MV-4-11 (cell line): ENCODE measurements around the gene GHDC.
A peak's percentile ranks its signal among the peaks of the same experiment; 100 is the strongest.
"Not testable (repeated sequence)": the region's sequence is repeated elsewhere in the genome, so short reads cannot be mapped to it uniquely, and the experiment has no call there.

Source experiments
- DNase-seq: peaks from one replicate; lab custom pipeline; 2025; lab: John Stamatoyannopoulos, UW

Gene GHDC, protein sequence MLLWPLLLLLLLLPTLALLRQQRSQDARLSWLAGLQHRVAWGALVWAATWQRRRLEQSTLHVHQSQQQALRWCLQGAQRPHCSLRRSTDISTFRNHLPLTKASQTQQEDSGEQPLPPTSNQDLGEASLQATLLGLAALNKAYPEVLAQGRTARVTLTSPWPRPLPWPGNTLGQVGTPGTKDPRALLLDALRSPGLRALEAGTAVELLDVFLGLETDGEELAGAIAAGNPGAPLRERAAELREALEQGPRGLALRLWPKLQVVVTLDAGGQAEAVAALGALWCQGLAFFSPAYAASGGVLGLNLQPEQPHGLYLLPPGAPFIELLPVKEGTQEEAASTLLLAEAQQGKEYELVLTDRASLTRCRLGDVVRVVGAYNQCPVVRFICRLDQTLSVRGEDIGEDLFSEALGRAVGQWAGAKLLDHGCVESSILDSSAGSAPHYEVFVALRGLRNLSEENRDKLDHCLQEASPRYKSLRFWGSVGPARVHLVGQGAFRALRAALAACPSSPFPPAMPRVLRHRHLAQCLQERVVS

DNA sequence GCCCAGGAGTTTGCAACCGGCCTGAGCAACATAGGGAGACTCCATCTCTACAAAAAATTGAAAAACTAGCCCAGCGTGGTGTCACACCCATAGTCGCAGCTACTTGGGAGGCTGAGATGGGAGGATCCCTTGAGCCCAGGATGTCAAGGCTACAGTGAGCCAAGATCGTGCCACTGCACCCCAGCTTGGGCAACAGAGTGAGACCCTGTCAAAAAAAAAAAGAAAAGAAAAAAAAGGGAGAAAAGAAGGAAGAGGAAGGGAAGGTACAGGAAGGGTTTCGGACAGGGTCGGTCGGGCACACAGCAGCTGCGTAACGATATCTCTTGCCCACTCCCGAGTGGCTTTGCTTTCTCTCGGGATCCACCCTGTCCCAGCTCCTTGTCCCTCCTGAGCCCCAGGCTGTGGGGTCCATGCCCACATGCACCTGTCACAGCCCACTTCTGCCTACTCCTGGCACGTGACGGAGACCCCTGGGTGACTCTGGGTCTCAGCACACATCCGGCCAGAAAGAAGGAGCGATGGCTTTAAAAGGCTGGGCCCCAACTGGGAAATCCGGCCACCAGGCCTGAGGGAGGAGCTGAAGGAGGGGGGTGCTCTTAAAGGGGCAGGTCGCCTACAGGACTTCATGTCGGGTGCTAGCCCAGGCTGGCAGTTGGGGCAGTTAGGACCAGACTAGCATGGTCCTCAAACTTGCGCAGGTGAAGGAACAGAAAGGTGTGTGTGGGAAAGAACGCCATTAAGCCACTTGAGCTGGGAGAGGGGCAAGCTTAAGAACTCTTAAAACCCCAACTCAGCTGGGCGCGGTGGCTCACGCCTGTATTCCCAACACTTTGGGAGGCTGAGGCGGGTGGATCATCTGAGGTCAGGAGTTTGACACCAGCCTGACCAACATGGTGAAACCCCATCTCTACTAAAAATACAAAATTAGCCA lies at the start of gene GHDC:
GHDC (minus strand) TSS at position 526 of the 931 bp plus-strand sequence. CDS start 913 bp downstream, outside the sequence.
- peak; percentile 84 for DNase-seq

DNA sequence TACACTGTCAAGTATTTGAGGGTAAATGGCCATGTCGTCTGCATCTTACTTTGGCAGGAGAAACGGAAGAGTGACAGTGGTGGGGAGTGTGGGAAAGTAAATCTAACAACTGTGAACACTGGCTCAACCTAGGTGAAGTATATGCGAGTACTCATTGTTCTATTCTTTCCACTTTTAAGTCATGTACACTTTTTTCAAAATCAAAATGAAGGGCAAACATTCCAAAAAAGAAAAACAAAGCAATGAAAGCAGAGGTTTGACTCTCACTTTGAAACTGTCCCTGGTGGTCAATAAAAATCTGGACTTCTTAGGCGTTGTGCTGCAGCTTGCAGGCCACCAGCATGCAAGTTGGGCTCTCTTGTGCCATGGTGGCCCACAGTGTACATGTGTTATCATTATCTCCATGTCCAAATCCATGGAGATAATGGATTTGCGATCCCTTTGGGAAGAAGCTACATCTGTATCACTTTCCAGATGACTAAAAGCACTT lies 49.2 kb upstream of the GHDC start:
- no peak for DNase-seq

- no peak for DNase-seq
Observed at GRCh38 chr17:42241871-42242270, 47.6 kb upstream of the GHDC start.

DNA sequence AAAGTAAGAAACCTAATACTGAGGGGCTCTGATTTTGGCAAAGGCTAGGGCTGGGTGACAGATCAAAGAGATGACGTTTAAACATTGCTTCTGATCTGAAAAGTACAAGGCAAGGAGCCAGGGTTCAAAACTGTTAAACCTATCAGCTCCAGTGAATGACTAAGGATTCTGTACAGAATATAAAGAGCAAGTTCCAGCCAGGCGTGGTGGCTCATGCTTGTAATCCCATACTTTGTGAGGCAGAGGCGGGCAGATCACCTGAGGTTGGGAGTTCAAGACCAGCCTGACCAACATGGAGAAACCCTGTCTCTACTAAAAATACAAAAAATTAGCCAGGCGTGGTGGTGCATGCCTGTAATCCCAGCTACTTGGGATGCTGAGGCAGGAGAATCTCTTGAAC lies 46.6 kb upstream of the GHDC start:
- not testable (repeated sequence) for DNase-seq

DNA sequence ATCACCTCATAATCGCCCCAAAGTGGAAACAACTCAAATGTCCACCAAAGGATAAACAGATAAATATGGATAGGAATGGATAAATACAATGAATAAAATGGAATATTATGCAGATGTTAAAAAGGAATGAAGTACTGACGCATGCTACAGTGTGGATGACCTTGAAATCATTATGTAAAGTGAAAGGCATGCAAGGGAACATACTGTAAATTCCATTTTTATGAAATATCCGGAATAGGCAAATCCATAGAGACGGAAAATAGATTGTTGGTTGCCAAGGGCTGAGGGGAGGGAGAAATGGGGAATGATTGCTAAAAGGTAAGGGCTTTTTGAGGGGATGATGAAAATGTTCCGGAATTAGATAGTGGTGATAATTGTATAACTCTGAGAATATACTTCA lies 45.9 kb upstream of the GHDC start:
- no peak for DNase-seq

GRCh38 chr17:42239576-42239975 lies 45.3 kb upstream of the GHDC start:
- not testable (repeated sequence) for DNase-seq

GRCh38 chr17:42236760-42237159 lies 42.5 kb upstream of the GHDC start:
- no peak for DNase-seq

- peak; percentile 17 for DNase-seq
Observed at GRCh38 chr17:42233994-42234393, 39.7 kb upstream of the GHDC start.

- no peak for DNase-seq
Observed at GRCh38 chr17:42233156-42233555, 38.9 kb upstream of the GHDC start.

DNA sequence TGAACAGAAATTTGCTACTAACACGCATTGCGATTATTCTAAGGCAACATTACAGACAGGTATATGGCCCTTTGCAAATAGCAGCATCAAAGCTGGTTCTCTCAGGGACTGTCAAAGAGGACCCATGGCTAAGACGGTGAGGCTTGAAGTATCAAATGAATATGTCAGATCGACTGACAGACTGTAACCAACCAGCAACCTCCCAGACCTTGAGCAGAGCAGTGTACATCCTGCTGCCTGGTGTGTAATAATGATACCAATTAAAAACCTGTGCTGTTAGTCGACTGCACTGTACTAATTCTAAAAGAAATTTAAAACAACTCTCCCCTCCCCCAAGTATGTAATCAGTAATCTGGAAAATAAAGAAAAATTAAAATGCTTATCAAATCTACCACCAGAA lies 35.9 kb upstream of the GHDC start:
- no peak for DNase-seq

- DNase-seq = no peak
Observed at GRCh38 chr17:42227849-42228700, 33.8 kb upstream of the GHDC start.

GRCh38 chr17:42225646-42226045 lies 31.4 kb upstream of the GHDC start:
- no peak for DNase-seq

DNA sequence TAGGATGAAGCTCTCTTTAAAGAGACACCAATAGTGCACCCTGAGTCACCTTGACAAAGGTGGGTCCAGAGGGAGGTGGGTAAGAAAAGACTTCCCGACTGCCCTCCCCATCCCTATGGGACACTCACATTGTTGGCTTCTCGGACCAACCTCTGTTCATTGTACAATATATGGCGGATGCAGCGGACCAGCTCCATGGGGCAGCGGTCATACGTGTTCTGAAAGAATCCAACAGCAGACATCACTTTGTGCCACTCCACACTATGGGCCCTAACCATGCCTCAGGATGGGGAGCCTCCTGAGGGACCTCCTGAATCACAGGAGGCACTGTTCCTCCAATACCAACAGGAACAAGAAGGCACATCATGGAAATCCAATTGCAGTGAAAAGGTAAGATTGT lies 30.4 kb upstream of the GHDC start:
- no peak for DNase-seq

DNA sequence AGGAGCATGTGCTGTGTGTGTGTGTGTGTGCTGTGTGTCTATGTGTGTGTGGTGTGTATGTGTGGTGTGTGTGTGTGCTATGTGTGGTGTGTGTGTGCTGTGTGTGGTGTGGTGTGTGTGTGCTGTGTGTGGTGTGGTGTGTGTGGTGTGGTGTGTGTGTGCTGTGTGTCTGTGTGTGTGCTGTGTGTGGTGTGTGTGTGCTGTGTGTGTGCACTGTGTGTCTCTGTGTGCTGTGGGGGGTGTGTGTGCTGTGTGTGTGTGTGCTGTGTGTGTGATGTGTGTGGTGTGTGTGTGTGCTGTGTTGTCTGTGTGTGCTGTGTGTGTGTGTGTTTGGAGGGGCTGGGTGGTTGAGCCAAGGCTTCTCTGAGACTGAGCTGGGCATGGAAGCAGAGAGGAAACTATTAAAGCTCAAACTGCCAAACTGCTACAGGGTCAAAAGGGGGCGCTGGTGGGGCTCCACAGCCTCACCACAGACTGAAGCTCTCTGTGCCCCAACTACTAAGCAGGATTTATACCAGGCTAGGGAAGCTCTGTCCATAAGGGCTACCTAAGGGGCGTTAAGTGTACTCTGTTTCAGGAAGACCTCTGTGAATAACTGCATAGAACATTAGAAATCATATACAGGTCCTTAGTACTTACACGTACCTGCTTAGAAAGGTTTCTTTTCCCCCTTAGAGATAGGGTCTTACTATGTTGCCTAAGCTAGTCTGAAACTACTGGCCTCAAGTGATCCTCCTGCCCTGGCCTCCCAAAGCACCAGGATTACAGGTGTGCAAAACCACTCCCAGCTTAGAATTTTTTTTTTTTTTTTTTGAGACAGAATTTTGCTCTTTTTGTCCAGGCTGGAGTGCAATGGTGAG lies 27.8 kb upstream of the GHDC start:
- DNase-seq = peak; percentile 67

DNA sequence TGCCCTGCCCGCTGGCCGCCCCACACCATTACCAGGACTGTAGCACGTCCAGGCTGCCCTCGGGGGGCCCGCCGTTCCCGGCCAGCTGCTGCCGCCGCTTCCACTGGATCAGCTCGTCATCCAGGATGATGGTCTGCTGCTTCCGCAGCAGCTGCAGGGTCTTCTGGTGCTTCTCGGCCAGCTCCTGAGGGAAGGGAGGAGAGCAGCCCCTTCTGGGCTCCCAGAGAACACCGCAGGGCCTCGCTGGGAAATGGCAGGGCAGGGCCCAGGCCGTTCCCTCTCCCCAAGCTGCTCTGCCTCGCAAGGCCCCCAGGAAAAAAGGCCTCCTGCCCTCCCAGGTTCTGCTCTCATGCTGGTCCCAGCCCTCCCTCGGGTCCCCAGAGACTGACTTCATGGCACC lies 25.0 kb upstream of the GHDC start:
- not testable (repeated sequence) for DNase-seq

- DNase-seq = no peak
Observed at GRCh38 chr17:42214156-42214555, 19.9 kb upstream of the GHDC start.

DNA sequence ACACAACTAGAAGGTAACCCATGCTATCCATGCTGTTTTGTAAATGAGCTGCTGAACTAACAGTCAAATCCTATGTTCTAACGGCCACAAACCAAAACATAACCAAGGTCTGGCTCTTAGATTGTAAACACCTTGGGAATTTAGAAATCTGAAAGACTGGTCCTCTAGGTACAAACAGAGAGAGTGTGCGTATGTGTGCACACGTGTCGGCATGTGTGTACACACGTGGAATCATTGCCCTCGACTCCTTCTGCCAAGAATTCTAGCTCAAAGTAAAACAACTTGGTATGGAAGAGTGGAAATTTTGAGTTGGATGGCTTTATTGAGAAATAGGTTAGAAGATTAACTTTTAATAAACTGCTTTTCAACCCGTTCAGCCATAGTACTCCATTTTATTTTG lies 18.1 kb upstream of the GHDC start:
- no peak for DNase-seq

DNA sequence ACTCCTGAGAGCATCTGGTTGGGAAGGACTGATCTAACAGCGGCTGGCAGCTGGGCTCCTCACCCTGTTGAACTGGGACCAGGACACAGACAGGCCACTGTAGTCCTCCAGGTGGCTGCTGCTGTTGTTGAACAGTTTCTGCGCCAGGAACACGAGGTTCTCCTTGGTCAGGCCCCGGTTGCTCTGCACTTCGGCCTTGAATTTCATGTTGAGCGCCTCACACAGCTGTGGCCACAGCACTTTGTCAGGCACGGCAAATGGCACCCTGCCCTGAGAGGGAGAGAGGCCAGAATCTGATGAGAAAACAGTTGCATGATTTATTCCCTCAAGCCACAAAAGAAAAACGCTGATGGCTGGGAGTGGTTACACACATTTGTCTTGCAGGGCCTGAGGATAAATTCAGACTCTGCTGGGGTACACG lies 17.6 kb upstream of the GHDC start:
- DNase-seq = not testable (repeated sequence)

- DNase-seq = no peak
Observed at GRCh38 chr17:42210046-42210445, 15.8 kb upstream of the GHDC start.

DNA sequence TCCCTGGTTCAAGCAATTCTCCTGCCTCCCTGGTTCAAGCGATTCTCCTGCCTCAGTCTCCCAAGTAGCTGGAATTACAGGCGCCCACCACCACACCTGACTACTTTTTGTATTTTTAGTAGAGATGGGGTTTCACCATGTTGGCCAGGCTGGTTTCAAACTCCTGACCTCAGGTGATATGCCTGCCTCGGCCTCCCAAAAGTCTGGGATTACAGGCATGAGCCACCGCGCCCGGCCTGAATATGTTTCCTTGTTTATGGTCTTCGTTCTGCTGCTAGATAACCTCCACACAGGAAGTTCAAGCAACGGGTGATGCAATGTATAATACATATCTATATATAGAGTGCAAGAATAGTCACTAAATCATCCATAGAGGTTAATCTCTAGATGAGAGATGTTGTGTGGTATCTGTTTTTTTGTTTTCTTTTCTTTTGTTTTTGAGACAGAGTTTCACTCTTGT lies 11.9 kb upstream of the GHDC start:
- DNase-seq = peak; percentile 87
